PC-9 (cell line): ENCODE results near the gene SLC39A9. TPM values are rescaled to one million over a fixed set of nuclear protein-coding genes. Genes with fewer than 3 reads are reported as not detected.

Experiments
- BruUV-seq: library from RNA; stranded (reverse); fragments of 400-500 nt; replicated peaks from 2 replicates; lab custom pipeline; 2021; lab: Mats Ljungman, UMichigan
- CTCF ChIA-PET: fragments of 300-600 bp; sonication (Branson Sonifier 250); formaldehyde crosslinking; loops from one replicate; lab custom pipeline; 2022; ENCODE audit warnings: antibody characterized with exemption; lab: Charles Lee
- POLR2A ChIA-PET: fragments of 300-600 bp; sonication (Branson Sonifier 250); formaldehyde crosslinking; loops from one replicate; lab custom pipeline; 2022; ENCODE audit warnings: antibody characterized with exemption; ENCODE audit not compliant: unreplicated experiment; lab: Charles Lee
- DNase-seq, 2 experiments: peaks; one replicate each; pipeline versions ENCODE4 v3.0.0 to v3.0.0-alpha.2; 2015 to 2022; ENCODE audit warnings: mixed read lengths in 1 of 2
- H2AFZ ChIP-seq: fragments of 200-600 bp; sonication (generic); 2 replicates; pipeline ENCODE4 v1.8.1; 2017; ENCODE audit warnings: antibody characterized with exemption
- H3F3A ChIP-seq: fragments of 200-600 bp; sonication (generic); 2 replicates; pipeline ENCODE4 v1.8.1; 2017; ENCODE audit warnings: antibody characterized with exemption, mild to moderate bottlenecking, low read depth; ENCODE audit not compliant: insufficient read depth
- H3K27ac ChIP-seq: fragments of 200-600 bp; sonication (generic); 2 replicates; pipeline ENCODE4 v1.6.1; 2016; ENCODE audit warnings: mixed run types
- H3K27me3 ChIP-seq: fragments of 200-600 bp; sonication (generic); 2 replicates; pipeline ENCODE4 v1.6.1; 2016; ENCODE audit warnings: low read depth, mixed run types; ENCODE audit not compliant: insufficient read depth
- H3K36me3 ChIP-seq: fragments of 200-600 bp; sonication (generic); 2 replicates; pipeline ENCODE4 v1.6.1; 2016; ENCODE audit warnings: low read depth, mixed run types
- H3K4me1 ChIP-seq: fragments of 200-600 bp; sonication (generic); replicated peaks from 2 replicates; pipeline ENCODE4 v1.6.1; 2016; ENCODE audit warnings: mixed run types; ENCODE audit not compliant: insufficient read depth
- H3K4me2 ChIP-seq: fragments of 200-600 bp; sonication (generic); 2 replicates; pipeline ENCODE4 v1.6.1; 2017; ENCODE audit warnings: mixed run types
- H3K4me3 ChIP-seq: fragments of 200-600 bp; sonication (generic); 2 replicates; pipeline ENCODE4 v1.6.1; 2016; ENCODE audit warnings: mixed run types
- H3K79me2 ChIP-seq: fragments of 200-600 bp; sonication (generic); 2 replicates; pipeline ENCODE4 v1.6.1; 2017; ENCODE audit warnings: low read depth, mixed run types
- H3K9me2 ChIP-seq: fragments of 200-600 bp; sonication (generic); 2 replicates; pipeline ENCODE4 v1.8.1; 2017; ENCODE audit warnings: mild to moderate bottlenecking; ENCODE audit not compliant: insufficient read depth
- H3K9me3 ChIP-seq: fragments of 200-600 bp; sonication (generic); 2 replicates; pipeline ENCODE4 v1.8.1; 2016; ENCODE audit warnings: low read depth; ENCODE audit not compliant: insufficient read depth
- H4K20me1 ChIP-seq: fragments of 200-600 bp; sonication (generic); 2 replicates; pipeline ENCODE4 v1.8.1; 2017; ENCODE audit not compliant: insufficient read depth
- EZH2 ChIP-seq: fragments of 200-600 bp; sonication (generic); IDR thresholded peaks from 2 replicates; pipeline ENCODE4 v1.8.0; 2017; ENCODE audit warnings: antibody characterized with exemption, low read depth
- intact Hi-C: fragments of 100-400 bp; cut with micrococcal nuclease; formaldehyde crosslinking; loops from one replicate; pipeline ENCODE4 v1.10.0; 2022; ENCODE audit not compliant: unreplicated experiment
- total RNA-seq: library from RNA; stranded (reverse); gene quantifications from 2 replicates; pipeline ENCODE4 v1.2.3, GENCODE V29; 2021
- TF ChIP-seq, protein P1 (sequence below): fragments of 200-600 bp; sonication (generic); conservative IDR thresholded peaks from 2 replicates; pipeline ENCODE4 v1.6.1; 2017; ENCODE audit warnings: mixed run types, antibody characterized with exemption, mild to moderate bottlenecking, moderate library complexity

SLC39A9 gene
- total RNA-seq, 1 experiment from 2014 or later: 95.1 TPM

DNA sequence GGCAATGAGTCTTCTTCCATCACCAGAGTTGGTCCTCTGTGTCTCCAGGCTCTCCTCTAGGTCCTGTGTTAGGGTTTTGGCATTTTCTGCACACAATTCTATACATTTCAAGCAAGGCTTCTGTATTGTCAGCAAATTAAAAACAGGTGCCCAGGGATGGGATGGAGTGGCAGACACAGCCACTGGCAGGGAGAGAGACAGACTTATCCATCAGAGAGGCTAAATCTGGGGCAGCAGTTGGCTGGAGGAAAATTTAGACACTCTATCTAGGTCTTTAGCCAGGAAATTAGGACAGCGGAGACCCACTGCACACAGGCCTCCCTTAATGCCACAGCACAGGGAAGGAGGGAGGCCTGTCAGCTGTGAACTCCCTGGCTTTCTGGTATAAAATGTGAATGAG is 106.3 kb downstream of the SLC39A9 start:
- Histone ChIP-seq H3K4me3 (no peak overlapping the region), H3F3A (peaks cover 10% of the 10 kb centered on the region; the same call in 1 of the 2 replicates), H3K27ac (no peak overlapping the region), H3K4me1 (peaks cover 13% of the 10 kb centered on the region), H3K27me3 (no peaks in the 10 kb centered on the region), H3K79me2 (no peaks in the 10 kb centered on the region), H2AFZ (no peak overlapping the region), H3K36me3 (no peaks in the 10 kb centered on the region), H3K9me3 (no peaks in the 10 kb centered on the region), H3K4me2 (no peak overlapping the region), H3K9me2 (no peaks in the 10 kb centered on the region), H4K20me1 (no peaks in the 10 kb centered on the region)
- intact Hi-C loops: no loop called here
- no TSS peak for BruUV-seq
- ChIA-PET CTCF (interaction anchor here (0.7 to 1.3 kb wide), 2 partner anchors 24 to 31 kb away, joined by 3 read pairs; no protein-coding TSS in a partner anchor), POLR2A (no interaction called here)
- DNase-seq: no peak
- no peak for TF ChIP-seq EZH2
- TF ChIP-seq, protein P1, sequence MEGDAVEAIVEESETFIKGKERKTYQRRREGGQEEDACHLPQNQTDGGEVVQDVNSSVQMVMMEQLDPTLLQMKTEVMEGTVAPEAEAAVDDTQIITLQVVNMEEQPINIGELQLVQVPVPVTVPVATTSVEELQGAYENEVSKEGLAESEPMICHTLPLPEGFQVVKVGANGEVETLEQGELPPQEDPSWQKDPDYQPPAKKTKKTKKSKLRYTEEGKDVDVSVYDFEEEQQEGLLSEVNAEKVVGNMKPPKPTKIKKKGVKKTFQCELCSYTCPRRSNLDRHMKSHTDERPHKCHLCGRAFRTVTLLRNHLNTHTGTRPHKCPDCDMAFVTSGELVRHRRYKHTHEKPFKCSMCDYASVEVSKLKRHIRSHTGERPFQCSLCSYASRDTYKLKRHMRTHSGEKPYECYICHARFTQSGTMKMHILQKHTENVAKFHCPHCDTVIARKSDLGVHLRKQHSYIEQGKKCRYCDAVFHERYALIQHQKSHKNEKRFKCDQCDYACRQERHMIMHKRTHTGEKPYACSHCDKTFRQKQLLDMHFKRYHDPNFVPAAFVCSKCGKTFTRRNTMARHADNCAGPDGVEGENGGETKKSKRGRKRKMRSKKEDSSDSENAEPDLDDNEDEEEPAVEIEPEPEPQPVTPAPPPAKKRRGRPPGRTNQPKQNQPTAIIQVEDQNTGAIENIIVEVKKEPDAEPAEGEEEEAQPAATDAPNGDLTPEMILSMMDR: no peak

DNA sequence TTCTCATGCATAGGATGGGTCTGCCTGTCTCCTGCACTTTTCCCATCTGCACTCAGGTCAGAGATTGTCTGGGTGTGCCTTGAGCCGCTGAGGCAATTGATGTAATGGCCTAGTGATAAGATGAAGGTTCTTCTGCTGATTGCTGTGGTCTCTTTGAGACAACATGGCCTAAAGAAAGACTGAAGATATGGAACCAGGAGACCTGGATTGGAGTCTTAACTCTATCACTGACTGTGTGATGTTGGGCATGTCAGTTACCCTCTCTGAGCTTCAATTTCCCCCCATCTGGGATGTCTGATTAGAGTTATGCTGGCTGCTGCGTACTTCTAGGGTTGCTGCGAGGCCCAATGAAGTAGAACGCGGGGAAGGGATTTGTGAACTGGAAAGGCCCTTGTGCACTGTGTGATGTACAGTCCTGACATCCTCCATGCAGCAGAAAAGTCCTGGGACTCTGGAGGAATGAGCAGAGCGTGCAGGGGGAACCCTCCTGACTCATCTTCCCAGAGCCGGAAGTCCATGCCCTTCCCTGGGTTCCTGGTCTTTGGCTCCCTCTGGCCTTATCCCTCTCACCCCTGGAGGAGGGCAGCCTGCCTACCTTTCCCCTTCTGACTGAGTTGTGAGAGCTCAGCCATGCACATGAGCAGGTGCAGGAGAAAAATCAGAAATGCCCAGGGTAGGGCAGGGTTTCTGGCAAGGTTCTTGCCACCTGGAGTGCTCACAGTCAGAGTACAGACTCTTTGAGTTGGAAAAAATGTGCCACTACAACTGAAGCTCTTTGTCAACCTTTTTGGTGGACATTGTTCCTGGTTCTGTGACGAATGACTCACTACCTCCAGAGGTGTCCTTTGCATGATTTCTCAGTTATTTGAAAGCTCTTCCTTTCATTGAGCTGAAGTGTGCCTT is 107.1 kb downstream of the SLC39A9 start:
- Histone ChIP-seq H3F3A (peaks cover 10% of the 10 kb centered on the region; the same call in 1 of the 2 replicates), H3K4me1 (peaks cover 13% of the 10 kb centered on the region), H4K20me1 (no peaks in the 10 kb centered on the region), H3K27ac (no peak overlapping the region), H3K9me2 (no peaks in the 10 kb centered on the region), H3K27me3 (no peaks in the 10 kb centered on the region), H3K9me3 (no peaks in the 10 kb centered on the region), H3K79me2 (no peaks in the 10 kb centered on the region), H3K4me2 (no peak overlapping the region), H2AFZ (no peak overlapping the region), H3K36me3 (no peaks in the 10 kb centered on the region), H3K4me3 (no peak overlapping the region)
- ChIA-PET POLR2A (interaction anchor here (1.0 kb wide), 1 partner anchor 32 kb away, joined by 5 read pairs; no protein-coding TSS in a partner anchor), CTCF (interaction anchor here (0.5 to 1.3 kb wide), 5 partner anchors 30 to 644 kb away, joined by 3 read pairs; no protein-coding TSS in a partner anchor)
- intact Hi-C loops: no loop called here
- BruUV-seq: no TSS peak
- peak; percentile 25 to 89 for DNase-seq
- TF ChIP-seq, protein P1: no peak
- TF ChIP-seq EZH2: no peak

DNA sequence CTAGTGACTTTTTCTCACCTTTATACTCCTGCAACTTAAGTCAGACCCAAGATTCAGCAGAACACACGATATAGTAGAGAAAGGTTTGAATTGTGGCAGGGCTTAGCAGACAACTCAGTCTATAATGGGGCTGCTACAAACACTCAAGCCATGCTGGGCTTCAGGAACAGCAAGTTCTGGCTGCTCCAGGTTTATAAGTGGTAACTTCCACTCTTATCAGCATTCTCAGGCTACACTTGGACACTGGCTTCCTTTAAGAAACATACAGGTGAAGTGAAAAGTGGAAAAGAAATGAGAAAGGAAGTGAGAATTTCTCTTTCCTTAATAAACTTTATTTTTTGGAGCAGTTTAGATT is 107.7 kb downstream of the SLC39A9 start:
- CTCF ChIA-PET: interaction anchor here (0.5 to 0.6 kb wide), 4 partner anchors 112 to 645 kb away, joined by 3 read pairs; no protein-coding TSS in a partner anchor
- intact Hi-C loops: no loop called here
- no peaks in the 10 kb centered on the region for H3K27me3 ChIP-seq

More for the DNA sequence above, 107.7 kb downstream of the SLC39A9 start:
- no TSS peak for BruUV-seq
- Histone ChIP-seq H3K79me2 (no peaks in the 10 kb centered on the region), H2AFZ (no peak overlapping the region), H3K9me2 (no peaks in the 10 kb centered on the region), H3K4me1 (peaks cover 13% of the 10 kb centered on the region), H4K20me1 (no peaks in the 10 kb centered on the region), H3K27ac (no peak overlapping the region), H3K36me3 (no peaks in the 10 kb centered on the region), H3K9me3 (no peaks in the 10 kb centered on the region), H3F3A (peaks cover 10% of the 10 kb centered on the region; the same call in 1 of the 2 replicates), H3K4me2 (no peak overlapping the region), H3K4me3 (no peak overlapping the region)
- TF ChIP-seq, protein P1: no peak
- TF ChIP-seq EZH2: no peak
- no peak for DNase-seq
- POLR2A ChIA-PET: interaction anchor here (1.0 kb wide), 1 partner anchor 33 kb away, joined by 5 read pairs; no protein-coding TSS in a partner anchor

Other genes starting within 250 kb of the SLC39A9 start
- 26.2 and 29.1 TPM in 2 replicates for gene DCAF5, start 245.6 kb upstream of the SLC39A9 start, total RNA-seq
- 21.4 and 25.5 TPM in 2 replicates for gene EXD2, start 207.2 kb upstream of the SLC39A9 start, total RNA-seq
- gene GALNT16, start 138.5 kb upstream of the SLC39A9 start, total RNA-seq: 16.3 and 22.8 TPM in 2 replicates
- 197 and 347 TPM in 2 replicates for gene ERH, start 393 bp upstream of the SLC39A9 start, total RNA-seq
- gene PLEKHD1, start 86.0 kb downstream of the SLC39A9 start, total RNA-seq: 0.60 and 0.65 TPM in 2 replicates
- gene CCDC177, start 176.2 kb downstream of the SLC39A9 start, total RNA-seq: not detected in 2 replicates
- gene SUSD6, start 212.9 kb downstream of the SLC39A9 start, total RNA-seq: 24.1 and 43.3 TPM in 2 replicates